OCI-LY1 (cell line): ENCODE results near the gene HMCES.

Experiments used
- H2AFZ ChIP-seq: fragments of 200-600 bp; sonication (generic), shearing (Covaris generic); 2 replicates; pipeline ENCODE4 v1.6.0; 2014; ENCODE audit warnings: antibody characterized with exemption, mild to moderate bottlenecking, low read length
- H3F3A ChIP-seq: fragments of 200-600 bp; sonication (generic), shearing (Covaris generic); 2 replicates; pipeline ENCODE4 v1.6.0; 2014; ENCODE audit warnings: mild to moderate bottlenecking, antibody characterized with exemption, low read length, moderate library complexity; ENCODE audit not compliant: insufficient read depth
- H3K27ac ChIP-seq: fragments of 200-600 bp; sonication (generic); 2 replicates; pipeline ENCODE4 v1.5.1; 2014; ENCODE audit warnings: low read length, mixed run types, mild to moderate bottlenecking, low read depth; ENCODE audit not compliant: poor library complexity, severe bottlenecking
- H3K27me3 ChIP-seq: fragments of 200-600 bp; sonication (generic); 2 replicates; pipeline ENCODE4 v1.6.0; 2014; ENCODE audit warnings: antibody characterized with exemption, mild to moderate bottlenecking, low read length, moderate library complexity; ENCODE audit not compliant: insufficient read depth
- H3K36me3 ChIP-seq: fragments of 200-600 bp; sonication (generic); 2 replicates; pipeline ENCODE4 v1.6.1; 2014; ENCODE audit warnings: mild to moderate bottlenecking, antibody characterized with exemption, low read length, moderate library complexity, mixed read lengths; ENCODE audit not compliant: insufficient read depth
- H3K4me1 ChIP-seq: fragments of 200-600 bp; sonication (generic); 2 replicates; pipeline ENCODE4 v1.5.1; 2014; ENCODE audit warnings: mild to moderate bottlenecking, low read length, moderate library complexity; ENCODE audit not compliant: insufficient read depth, severe bottlenecking
- H3K4me2 ChIP-seq: fragments of 200-600 bp; sonication (generic), shearing (Covaris generic); 2 replicates; pipeline ENCODE4 v1.6.1; 2014; ENCODE audit warnings: low read length
- H3K4me3 ChIP-seq: fragments of 200-600 bp; sonication (generic); 2 replicates; pipeline ENCODE4 v1.5.1; 2014; ENCODE audit warnings: low read length, low read depth, mild to moderate bottlenecking, mixed read lengths; ENCODE audit not compliant: poor library complexity, severe bottlenecking
- H3K79me2 ChIP-seq: fragments of 200-600 bp; shearing (Covaris generic); 2 replicates; pipeline ENCODE4 v1.6.1; 2016; ENCODE audit warnings: mixed run types, low read length, mixed read lengths; ENCODE audit not compliant: insufficient read depth
- H3K9ac ChIP-seq: fragments of 200-600 bp; sonication (generic), shearing (Covaris generic); 2 replicates; pipeline ENCODE4 v1.6.1; 2014; ENCODE audit warnings: mild to moderate bottlenecking, low read length, mixed read lengths
- H3K9me2 ChIP-seq: fragments of 200-600 bp; sonication (generic), shearing (Covaris generic); 2 replicates; pipeline ENCODE4 v1.6.1; 2014; ENCODE audit warnings: low read depth, mild to moderate bottlenecking, low read length, mixed read lengths
- H3K9me3 ChIP-seq: fragments of 200-600 bp; shearing (Covaris generic); 2 replicates; pipeline ENCODE4 v1.6.1; 2014; ENCODE audit warnings: low read length, mixed read lengths
- H4K20me1 ChIP-seq: fragments of 200-600 bp; sonication (generic), shearing (Covaris generic); 2 replicates; pipeline ENCODE4 v1.6.0; 2016; ENCODE audit warnings: mild to moderate bottlenecking, low read length; ENCODE audit not compliant: insufficient read depth
- CTCF ChIP-seq: fragments of 200-600 bp; sonication (generic), shearing (Covaris generic); IDR thresholded peaks from 2 replicates; pipeline ENCODE4 v1.5.1; 2017; ENCODE audit warnings: mild to moderate bottlenecking, antibody characterized with exemption, low read length, moderate library complexity, mixed read lengths
- EZH2 ChIP-seq: fragments of 200-600 bp; sonication (generic), shearing (Covaris generic); IDR thresholded peaks from 2 replicates; pipeline ENCODE4 v1.8.0; 2017; ENCODE audit warnings: borderline replicate concordance, mixed run types, mild to moderate bottlenecking, antibody characterized with exemption, low read length, moderate library complexity, mixed read lengths

HMCES gene

GRCh38 chr3:129313415-129313664 lies 34.7 kb downstream of the HMCES start:
- H3K9ac ChIP-seq, result no peak overlapping the region
- H3K4me3 ChIP-seq, result no peak overlapping the region
- no peak overlapping the region for H2AFZ ChIP-seq
- no peaks in the 10 kb centered on the region for H3K9me3 ChIP-seq
- H4K20me1 ChIP-seq, result no peaks in the 10 kb centered on the region
- peaks cover 5% of the 10 kb centered on the region; the same call in 1 of the 2 replicates for H3K36me3 ChIP-seq
- H3K27me3 ChIP-seq, result no peaks in the 10 kb centered on the region
- peak overlapping the region; percentile 89 for H3K27ac ChIP-seq
- H3K4me2 ChIP-seq, result peak overlapping the region; percentile 64; the same call in 1 of the 2 replicates
- no peaks in the 10 kb centered on the region for H3K9me2 ChIP-seq
- 0 out of 2 replicates have a peak, but pooled peaks cover 7% of the 10 kb centered on the region for H3F3A ChIP-seq
- H3K4me1 ChIP-seq, result peaks cover 26% of the 10 kb centered on the region
- no peaks in the 10 kb centered on the region for H3K79me2 ChIP-seq
- TF ChIP-seq CTCF (no peak), EZH2 (no peak)

GRCh38 chr3:129313665-129314385 lies 35.2 kb downstream of the HMCES start:
- peak overlapping the region; percentile 91 for H3K4me3 ChIP-seq
- H3K27ac ChIP-seq, result peak overlapping the region; percentile 89
- H3K4me2 ChIP-seq, result peak overlapping the region; percentile 64
- H3K4me1 ChIP-seq, result peaks cover 26% of the 10 kb centered on the region
- peaks cover 5% of the 10 kb centered on the region; the same call in 1 of the 2 replicates for H3K36me3 ChIP-seq
- no peaks in the 10 kb centered on the region for H3K9me3 ChIP-seq
- no peaks in the 10 kb centered on the region for H3K79me2 ChIP-seq
- H3K9ac ChIP-seq, result peak overlapping the region; percentile 95
- H4K20me1 ChIP-seq, result no peaks in the 10 kb centered on the region
- no peaks in the 10 kb centered on the region for H3K9me2 ChIP-seq
- H2AFZ ChIP-seq, result no peak overlapping the region
- TF ChIP-seq EZH2, result no peak
- TF ChIP-seq CTCF, result no peak
- H3F3A ChIP-seq, result 0 out of 2 replicates have a peak, but pooled peaks cover 7% of the 10 kb centered on the region
- H3K27me3 ChIP-seq, result no peaks in the 10 kb centered on the region

GRCh38 chr3:129314386-129315222 lies 35.9 kb downstream of the HMCES start:
- H3K4me2 ChIP-seq, result peak overlapping the region; percentile 64
- no peaks in the 10 kb centered on the region for H3K27me3 ChIP-seq
- no peaks in the 10 kb centered on the region for H4K20me1 ChIP-seq
- no peak overlapping the region for H2AFZ ChIP-seq
- H3K4me1 ChIP-seq, result peaks cover 26% of the 10 kb centered on the region
- H3K9me2 ChIP-seq, result no peaks in the 10 kb centered on the region
- peak overlapping the region; percentile 89 for H3K27ac ChIP-seq
- H3K9me3 ChIP-seq, result no peaks in the 10 kb centered on the region
- H3K9ac ChIP-seq, result peak overlapping the region; percentile 95
- H3F3A ChIP-seq, result 0 out of 2 replicates have a peak, but pooled peaks cover 7% of the 10 kb centered on the region
- H3K4me3 ChIP-seq, result peak overlapping the region; percentile 91
- TF ChIP-seq EZH2 (no peak), CTCF (peak; percentile 35; the same call in 1 of the 2 replicates)
- H3K36me3 ChIP-seq, result peaks cover 5% of the 10 kb centered on the region; the same call in 1 of the 2 replicates
- H3K79me2 ChIP-seq, result no peaks in the 10 kb centered on the region
